Measurements from ENCODE around the gene DGKI.

DGKI gene

DNA sequence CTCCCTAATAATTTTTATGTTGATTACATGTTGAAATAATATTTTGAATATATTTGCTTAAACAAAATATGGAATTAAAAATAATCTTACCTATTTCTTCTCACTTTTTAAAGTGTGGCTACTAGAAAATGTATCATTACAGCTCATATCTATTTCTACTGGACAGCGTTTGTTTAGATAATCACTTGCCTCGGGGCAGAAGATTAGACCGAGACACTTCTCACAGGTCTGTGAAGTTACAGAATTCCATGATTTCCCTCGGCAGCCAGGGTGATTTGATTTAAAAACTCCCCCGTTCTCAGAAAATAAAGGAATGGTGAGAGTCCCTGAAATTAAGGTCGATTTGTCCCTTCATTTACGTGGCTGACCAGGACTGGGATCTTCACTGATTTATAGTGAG lies 162.5 kb downstream of the DGKI start:
- DNase-seq, result no peak

DNA sequence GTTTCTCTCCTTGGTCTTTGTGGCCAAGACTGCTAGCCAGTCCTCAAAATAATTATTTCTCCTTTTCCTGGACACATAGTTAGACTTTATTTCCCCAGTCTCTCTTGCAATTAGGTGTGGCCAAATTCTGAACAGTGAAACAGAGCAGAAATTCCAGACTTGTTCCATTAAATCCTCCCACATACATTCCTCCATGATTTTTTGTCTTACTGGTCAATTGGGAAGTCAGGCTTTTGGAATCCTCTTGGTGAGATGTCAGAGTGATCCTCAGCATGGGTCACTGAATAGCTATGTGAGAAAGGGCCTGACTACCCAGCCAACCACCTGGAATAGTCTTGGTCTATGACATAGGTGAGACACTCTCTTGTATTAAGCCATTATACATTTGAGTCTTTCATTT lies 164.2 kb downstream of the DGKI start:
- no peak for DNase-seq

DNA sequence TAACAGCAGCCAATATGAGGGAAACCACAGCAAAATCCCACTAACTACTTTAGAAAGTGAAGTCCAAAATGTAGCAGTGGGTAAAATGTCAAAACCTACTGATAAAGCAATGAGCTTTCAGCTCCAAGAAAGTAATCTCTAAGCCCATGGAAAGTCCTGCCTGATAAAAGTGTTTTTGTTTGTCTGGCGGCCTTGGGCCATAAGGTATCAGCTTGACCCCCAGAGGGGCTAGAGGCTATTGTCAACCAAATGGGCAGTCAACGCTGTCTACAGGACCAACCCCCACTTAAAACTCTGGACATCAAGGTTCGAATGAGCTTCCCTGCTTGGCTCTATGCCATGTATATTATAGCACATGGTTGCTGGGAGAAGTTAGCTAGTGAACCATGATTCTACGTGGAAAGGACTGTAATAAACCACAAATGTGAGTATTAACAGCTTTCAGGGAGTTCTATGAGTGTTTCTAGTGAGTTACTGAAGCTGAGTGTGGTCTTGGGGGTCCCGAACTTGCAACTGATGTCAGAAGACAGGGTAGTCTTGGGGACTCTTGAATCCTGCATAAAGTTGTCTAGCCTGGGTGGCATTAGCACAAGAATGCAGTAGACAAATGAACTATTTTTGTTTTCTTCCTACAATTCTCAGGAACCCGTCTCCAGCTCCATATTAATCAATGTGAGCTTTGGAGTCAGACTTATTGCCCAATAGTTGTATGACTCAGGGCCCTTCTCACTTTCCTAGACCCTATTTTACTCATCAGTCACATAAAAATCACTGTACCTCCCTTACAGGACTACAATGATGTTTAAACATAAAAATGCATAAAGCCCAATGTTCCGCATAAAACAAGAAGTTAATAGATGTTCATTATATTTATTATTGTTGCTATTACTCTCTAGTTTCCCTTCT lies 164.9 kb downstream of the DGKI start:
- no peak for DNase-seq

DNA sequence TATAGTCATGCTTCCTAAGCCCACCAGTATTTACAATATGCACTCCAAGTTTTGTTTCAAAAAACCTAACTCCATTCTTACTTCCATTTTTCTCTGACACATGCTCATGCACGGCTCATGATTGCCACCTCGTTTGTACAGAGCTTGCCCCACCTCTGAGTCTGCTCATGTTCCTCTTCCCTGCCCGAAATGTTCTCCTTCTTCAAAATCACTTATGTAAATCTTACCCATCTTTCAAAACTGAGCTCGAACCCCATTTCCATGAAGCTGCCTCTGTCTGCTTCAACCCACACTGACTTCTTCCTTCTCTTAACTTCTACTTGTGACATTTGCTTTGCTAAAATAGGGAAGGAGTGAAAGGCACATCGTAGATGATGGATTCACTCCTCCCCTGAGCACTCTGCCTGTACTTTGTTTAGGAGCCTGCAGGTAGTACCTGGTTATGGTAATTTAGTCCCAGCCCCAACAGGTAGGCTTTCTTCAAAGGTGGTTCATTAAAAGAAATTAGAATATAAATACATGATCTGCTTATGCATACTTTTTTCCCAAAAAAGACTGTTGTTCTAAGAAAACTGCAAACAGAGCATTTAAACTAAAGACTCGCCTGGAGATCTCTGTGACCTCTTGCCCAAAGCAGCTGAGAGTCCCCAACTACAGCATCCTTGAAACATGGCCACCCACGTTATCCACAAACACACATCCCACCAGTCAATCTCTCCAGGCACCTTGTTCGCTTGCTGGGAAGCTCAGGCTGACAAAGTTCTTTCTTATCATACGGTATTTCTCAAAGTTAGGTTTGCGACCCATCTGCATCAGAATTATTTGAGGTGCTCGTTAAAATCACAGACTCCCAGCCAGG lies 172.0 kb downstream of the DGKI start:
- no peak for DNase-seq

DNA sequence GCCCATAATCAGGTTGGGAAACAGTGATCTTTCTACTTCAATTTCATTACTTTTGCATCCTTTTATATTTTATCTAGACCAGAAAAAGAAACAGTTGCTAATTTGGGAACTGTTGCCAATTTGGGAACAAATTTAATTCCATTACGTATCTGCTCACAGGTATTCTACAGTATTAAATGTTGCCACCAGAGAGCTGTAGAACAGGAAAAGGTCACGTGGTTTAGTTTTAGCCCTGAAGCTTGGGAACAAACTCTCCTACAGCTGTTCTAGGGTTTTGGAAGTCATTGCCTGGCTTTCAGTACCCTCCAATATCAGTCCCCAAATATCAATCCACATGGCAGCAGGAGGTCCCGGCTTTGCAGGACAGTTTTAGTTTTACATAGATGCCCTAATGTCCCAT lies 172.7 kb downstream of the DGKI start:
- DNase-seq, result no peak

DNA sequence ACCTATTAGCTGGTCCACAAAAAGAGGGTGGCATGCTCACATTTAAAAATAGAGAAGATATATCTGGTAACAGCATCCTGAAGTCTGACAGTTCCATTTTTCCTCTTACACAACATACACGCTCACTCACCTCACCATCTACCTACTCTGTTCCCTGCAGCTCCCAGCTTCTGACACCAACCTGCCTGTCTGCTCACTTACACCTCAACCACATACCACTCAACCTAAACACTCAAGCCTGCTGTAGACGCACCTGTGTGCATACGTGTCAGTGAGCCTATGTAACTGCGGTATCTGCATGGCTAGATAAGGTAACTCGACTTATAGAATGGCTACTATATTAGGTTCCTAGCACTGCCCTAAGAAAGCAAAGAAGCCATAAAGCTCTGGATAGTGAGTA lies 174.9 kb downstream of the DGKI start:
- no peak for DNase-seq

DNA sequence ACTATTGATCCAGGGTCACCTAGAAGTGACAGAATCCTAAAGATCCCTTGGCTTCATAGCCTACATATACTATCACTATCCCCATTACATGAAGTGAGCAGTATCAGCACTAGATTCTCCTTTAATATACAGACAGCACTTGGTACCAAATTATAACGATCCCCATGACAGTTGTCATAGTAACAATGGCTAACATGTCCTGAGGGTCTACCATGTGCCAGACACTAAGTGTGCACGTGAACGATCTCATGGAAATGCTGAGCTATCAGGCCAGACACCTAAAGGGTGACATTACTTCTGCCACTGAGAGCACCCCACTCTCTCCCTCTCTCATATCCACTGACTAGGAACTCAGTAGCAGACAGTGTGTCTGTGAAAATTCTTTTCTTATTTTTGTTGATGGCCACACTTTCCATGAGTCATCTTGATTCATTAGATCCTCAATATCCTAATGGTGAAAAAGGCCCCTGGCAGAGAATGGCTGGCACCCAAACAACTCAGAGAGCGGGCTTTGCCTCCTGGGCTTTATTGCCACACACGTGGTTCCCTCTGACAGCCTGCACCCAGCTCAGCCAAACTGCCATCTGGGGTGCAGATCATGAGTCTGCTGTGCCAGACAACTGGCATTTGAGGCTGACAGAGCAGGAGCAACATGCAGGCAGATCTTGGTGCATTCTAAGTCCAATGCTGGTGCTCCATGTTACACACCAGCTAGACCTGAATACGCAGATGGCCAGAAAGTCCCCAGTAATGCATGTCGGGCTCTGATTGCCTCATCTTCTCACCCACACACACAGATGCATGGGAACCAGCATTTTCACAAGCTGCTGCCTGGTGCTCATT lies 176.3 kb downstream of the DGKI start:
- no peak for DNase-seq

DNA sequence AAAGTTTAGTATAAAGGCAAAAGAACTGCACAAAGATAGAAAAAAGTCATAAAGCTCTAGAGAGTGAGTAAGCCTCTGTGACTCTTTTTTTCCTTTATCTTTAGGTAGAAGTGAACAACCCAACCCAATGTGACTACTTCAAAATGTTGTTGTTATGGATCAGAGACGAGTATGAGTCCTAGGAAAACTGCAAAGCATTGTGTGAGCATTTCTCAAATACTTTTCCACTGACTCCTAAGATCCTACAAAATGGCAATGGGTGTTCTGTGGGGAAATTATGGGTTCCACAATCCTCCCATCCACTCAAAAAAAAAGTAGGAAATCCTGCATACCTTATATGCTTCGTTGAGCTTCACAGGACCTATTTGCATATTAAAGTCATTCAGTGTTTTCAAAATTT lies 177.1 kb downstream of the DGKI start:
- no peak for DNase-seq

DNA sequence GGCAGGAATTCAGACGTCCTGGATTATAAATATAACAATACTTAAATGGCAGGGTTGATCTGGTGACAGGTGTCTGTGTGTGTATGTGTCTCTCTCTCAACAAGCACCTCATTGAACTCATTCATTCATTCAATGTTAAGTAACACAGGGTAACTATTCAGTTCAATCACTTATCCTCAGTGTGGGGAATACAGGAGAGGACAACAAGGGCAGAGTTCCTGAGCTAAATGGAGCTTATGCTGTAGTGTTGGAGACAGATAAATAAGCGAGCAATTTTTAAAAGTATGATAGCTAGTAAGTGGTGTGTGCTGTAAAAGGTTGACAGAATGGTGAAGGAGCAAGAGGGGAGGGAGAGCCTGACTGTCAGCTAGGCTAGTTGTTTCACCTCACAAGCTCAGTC lies 178.4 kb downstream of the DGKI start:
- DNase-seq, result no peak

DNA sequence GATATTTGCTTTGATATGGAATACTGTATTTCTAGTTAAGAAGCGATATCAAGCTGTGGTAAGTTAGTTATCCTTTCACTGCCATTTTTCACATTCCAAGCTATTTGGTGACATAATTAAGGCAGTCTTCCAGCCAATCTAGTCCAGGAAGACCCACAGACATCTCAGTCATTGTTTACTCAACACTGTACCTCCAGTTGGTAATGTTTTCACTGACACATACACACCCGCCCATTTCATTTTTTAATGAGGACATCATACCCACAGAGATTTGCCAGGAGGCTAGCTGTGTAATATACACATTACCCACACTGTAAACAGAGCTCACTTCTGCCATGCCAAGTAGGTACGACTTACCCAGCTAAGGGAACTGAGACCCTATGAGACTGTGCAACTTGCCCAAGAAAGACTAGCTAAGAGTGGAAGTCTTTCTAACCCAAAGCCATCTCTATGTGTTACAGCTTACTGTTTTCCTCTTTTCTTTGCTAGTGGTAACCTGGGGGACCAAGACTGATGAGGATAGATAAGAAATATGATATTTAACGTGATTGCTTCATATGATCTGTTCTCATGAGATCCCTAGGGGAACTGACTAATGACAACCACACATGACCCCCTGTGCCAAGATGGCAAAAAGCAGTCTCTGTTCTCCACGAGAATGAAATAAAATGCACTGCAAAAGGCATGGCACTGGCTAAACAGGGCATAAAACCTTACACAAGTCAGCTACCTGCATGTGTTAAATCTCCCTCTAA lies 179.0 kb downstream of the DGKI start:
- no peak for DNase-seq

DNA sequence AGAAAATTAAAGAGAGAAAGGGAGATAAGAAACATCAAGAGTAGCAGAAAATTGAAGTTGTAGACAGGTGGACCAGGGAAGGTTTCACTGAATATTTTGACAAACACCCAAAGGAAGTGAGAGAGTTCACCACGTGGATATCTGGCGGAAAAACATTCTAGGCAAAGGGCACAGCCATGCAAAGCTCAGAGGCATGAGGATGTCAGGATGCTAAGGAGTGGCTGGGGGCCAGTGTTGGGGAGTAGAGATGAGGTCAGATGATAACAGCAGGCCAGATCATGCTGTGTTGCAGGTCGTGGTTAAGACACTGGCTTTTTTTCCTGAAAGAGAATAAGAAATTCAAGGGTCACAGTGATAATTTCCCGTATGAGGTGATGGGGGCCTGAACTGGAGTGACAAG lies 181.9 kb downstream of the DGKI start:
- DNase-seq, result no peak

DNA sequence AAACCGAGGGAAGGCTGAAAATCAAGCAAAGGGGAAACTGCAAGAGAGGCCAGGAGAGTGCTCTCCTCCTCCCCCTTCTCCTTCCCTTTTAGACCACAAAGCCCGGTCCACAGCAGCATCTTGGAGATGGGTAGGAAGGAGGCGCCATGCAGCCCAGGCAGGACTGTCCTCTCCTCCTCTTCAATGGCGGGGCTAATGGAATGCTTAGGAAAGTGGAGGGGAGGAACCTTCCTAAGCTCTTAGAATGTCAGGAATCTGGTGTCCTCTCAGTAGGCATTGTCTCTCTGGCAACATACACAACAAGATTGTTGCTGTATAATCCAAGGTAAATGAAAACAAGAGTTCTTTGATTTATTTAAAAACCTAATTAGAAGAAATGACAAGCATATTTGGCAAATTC lies 185.1 kb downstream of the DGKI start:
- no peak for DNase-seq

DNA sequence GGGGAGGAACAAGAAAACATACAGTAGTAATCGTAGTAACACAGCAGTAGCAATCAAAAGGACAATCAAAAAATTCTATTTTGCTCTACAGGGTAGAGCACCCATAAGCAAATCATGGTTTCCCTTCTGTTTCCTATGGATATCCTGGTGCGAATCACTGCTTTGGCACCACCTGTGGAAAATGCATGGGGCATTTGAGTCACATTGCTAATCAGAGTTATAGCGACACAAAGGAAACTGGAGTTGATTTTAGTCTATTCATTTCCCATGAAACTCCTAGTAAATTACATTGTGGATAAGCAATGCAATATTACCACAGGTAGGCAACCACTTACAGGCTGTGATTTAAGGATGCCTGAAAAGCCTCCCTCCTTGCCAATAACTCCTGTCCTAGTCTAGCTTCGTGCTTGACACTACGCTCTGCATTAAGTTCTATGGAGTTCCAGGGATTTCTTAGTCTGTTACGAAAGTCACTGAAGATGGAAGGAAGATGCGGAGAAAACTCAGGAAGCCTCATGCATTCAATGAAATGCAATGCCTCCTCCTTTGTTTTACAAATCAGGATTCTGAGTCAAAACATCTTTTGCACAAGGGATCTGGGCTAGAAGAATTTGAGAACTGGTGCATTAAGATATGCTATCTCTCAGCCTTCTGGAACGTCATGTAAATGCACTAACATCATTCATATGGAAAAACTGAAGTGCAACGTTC lies 188.4 kb downstream of the DGKI start:
- no peak for DNase-seq

DNA sequence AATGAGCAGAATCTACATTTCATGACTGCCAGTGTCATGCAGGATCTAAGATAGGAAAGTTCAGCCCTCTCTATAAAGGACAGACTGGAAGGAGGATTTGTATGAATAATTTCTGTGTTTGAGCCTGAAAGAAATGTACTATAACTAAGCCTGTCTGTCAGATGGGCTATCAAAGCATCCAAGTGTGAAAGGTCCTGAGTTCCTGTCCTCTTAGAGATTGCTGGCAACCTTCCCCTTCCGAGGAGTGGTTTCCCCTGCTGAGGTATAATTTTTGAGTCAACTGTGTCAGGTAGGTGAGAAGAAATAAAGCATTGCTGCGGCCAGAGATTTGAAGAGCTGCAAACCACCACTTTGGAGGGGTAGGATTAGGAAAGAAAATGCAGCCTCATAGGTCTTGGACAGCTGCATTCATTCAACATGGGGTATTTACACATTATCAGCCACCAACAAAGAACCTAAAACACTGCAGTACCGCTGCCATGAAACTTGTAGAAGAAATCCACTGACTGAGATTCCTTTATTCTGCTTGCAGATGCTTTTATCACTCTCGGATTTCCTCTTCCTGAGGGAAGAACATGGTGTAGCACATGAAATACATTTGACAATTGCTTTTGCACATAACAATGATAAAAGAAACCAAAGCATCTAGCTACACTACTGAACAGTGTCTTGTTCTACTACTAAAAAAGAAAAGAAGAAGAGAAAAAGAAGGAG lies 189.1 kb downstream of the DGKI start:
- no peak for DNase-seq

DNA sequence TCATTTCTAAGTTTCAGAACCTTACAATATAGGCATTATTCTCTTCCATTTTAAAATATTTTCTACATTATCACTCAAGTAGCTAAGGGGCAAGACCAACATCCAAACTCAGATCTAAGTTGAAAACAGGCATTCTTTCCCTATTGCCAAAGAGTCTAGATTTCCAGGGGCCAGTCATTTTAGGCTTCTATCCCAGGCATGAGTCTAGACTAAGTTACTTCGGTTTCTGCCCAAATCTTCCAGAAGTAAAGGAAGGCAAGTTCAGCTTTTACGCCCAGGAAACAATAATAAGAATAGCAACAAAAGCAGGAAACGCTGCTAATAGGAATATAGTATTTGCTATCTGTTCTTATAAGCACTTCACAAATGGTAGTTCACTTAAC lies 189.9 kb downstream of the DGKI start:
- DNase-seq, result no peak

DNA sequence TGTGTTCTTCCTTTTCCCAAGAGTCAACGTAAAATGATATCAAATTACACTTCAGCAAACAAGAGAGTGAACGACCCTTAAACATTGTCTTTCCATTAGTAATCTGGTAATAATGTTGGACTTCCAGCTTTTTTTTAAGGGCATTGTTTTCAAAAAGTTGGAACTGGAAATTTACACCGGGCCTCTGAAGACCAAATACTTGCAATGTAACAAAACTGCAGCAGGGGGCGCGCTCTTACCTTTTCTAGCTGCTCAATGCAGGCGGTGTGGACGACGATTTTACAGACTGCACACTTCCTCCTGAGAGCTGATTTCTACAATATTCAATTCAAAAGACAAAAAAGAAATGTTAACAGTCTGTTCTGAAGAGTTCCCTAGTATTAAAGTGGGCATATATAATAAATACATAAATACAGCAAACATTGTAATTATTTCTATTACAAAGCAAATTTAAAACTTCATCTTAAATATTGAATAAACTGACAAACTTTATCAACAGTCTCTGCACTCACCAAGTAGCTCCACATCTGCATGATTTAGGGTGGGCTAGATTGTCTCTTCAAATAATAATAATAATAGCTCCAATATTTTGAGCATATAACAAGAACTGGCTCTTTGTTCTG lies 190.4 kb downstream of the DGKI start:
- DNase-seq, result peak; percentile 66

DNA sequence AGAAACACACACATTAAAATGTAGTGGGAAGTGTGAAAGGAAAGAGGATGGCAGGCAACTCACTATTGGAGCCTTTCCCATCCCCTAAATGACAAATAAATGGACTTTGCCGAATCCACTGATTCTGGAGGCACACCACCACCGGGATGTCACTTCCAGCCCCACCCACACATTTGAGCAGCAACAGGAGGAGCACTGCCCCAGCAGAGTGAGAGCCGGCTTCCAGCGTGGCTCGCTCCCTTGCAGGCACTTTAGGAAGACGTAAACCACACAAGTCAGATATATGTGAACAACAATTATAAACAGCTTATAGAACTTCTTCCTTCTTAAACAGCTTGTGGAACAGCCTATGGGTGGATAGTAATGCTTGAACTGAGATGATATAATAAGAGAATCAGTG lies 191.0 kb downstream of the DGKI start:
- no peak for DNase-seq

DNA sequence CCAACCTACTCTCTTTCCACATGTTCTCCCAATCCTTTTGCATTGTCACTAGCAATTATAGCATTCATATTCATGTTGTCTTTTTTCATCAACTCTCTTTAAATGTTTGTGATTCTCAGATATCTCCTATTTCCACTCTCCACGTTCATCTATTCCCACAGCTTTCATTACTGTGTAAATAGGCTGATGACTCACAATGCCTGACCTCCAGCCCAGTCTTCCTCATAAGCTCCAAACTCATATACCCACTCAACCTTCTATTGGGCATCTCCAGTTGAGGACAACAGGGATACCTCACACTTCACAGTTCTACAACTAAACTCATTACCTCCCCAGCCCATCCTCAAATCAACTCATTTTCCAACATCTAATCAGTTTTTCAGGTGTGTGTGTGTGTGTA lies 194.1 kb downstream of the DGKI start:
- DNase-seq, result no peak

DNA sequence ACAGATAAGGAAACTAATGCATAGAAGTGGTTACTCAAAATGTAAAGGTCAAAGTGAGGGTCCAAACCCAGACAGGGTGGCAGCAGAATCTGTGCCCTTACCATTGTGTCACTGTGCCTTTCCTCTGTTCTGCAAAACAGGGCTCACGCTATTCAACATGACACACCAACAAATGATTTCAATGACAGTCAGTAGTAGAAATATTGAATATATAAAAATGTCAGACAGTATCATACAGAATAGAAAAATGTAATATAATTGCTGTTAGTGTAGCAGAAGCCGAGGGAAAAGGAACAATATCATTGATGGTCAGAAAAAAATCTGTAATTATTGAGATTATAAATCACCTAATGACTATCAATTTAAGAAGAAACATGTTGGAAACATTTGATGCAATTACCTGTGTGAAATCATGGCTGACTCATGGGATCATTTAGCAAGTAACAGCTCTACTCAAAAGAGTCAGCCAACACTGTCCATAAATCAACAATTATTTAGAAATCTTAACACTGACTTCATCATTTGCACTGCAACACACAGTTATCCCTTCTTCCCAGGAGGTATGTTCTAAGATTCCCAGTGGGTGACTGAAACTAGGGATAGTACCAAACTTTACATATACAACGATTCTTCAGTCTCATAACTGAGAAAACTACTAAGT lies 198.7 kb downstream of the DGKI start:
- DNase-seq, result no peak

DNA sequence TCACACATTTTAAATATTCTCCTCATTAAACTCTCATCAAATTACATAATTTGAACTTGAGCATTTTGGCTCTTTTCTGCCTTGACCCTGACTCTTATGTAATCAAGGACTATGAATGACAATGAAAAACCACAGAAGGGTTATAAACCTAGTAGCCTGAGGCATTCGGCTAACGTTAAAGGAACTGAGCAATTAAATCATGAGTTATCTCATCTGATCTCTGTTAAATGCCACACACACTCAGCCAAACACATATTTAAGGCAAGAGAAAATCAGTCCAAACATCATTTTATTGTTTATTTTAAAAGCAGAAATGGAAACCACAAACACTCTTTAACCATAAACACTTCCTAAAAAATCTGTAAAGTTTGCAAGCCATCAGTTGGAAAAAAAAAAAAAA lies 204.3 kb downstream of the DGKI start:
- no peak for DNase-seq

Data from stimulated activated CD4-positive, alpha-beta T cell treated with anti-CD3 and anti-CD28 coated beads, Interleukin-1b, Interleukin-23, amount 100 ng/mL, for 48 hours (primary cell).